HG03565 (cell line): ENCODE results near the gene PTGS1.
"Not testable (repeated sequence)": the region's sequence is repeated elsewhere in the genome, so short reads cannot be mapped to it uniquely, and the experiment has no call there.

Experiments
- ATAC-seq: cut with Tn5 transposase; IDR thresholded peaks from one replicate; pipeline ENCODE4 v1.9.1; 2021; ENCODE audit warnings: mild to moderate bottlenecking, moderate library complexity; ENCODE audit not compliant: unreplicated experiment

The PTGS1 gene

GRCh38 chr9:122394265-122395125, 23.7 kb downstream of the PTGS1 start:
- ATAC-seq = no peak

- no peak for ATAC-seq
Observed at GRCh38 chr9:122396614-122397148, 25.9 kb downstream of the PTGS1 start.

- no peak for ATAC-seq
Observed at GRCh38 chr9:122397749-122398148, 26.9 kb downstream of the PTGS1 start.

GRCh38 chr9:122398371-122398924, 27.6 kb downstream of the PTGS1 start:
- no peak for ATAC-seq

- ATAC-seq = no peak
Observed at GRCh38 chr9:122401896-122402295, 31.1 kb downstream of the PTGS1 start.

- peak; percentile 59 for ATAC-seq
Observed at GRCh38 chr9:122402403-122402871, 31.6 kb downstream of the PTGS1 start.

- no peak for ATAC-seq
Observed at GRCh38 chr9:122402874-122403273, 32.0 kb downstream of the PTGS1 start.

GRCh38 chr9:122403381-122404000, 32.7 kb downstream of the PTGS1 start:
- ATAC-seq = no peak

GRCh38 chr9:122405304-122406069, 34.7 kb downstream of the PTGS1 start:
- not testable (repeated sequence) for ATAC-seq

- no peak for ATAC-seq
Observed at GRCh38 chr9:122406070-122406890, 35.5 kb downstream of the PTGS1 start.

GRCh38 chr9:122414108-122414507, 43.3 kb downstream of the PTGS1 start:
- ATAC-seq = not testable (repeated sequence)

- no peak for ATAC-seq
Observed at GRCh38 chr9:122418016-122418415, 47.2 kb downstream of the PTGS1 start.

GRCh38 chr9:122420315-122420714, 49.5 kb downstream of the PTGS1 start:
- no peak for ATAC-seq

GRCh38 chr9:122425087-122425486, 54.3 kb downstream of the PTGS1 start:
- ATAC-seq = no peak

- no peak for ATAC-seq
Observed at GRCh38 chr9:122426723-122427122, 55.9 kb downstream of the PTGS1 start.

GRCh38 chr9:122442568-122442967, 71.7 kb downstream of the PTGS1 start:
- ATAC-seq = no peak

- no peak for ATAC-seq
Observed at GRCh38 chr9:122444041-122444733, 73.4 kb downstream of the PTGS1 start.
